DMS53 treated with DMSO at 0.1 percent for 48 hours (cell line): ENCODE results near the gene GALNS.
A peak's percentile ranks its signal among the peaks of the same experiment; 100 is the strongest.
"Not testable (repeated sequence)": the region's sequence is repeated elsewhere in the genome, so short reads cannot be mapped to it uniquely, and the experiment has no call there.

Source experiments
- DNase-seq: peaks from one replicate; lab custom pipeline; 2025; ENCODE audit not compliant: unreplicated experiment; lab: John Stamatoyannopoulos, UW

Gene GALNS

GRCh38 chr16:88856828-88857727 is at the start of gene GALNS, which contains the start of gene TRAPPC2L:
GALNS (minus strand) TSS chr16:88856947; CDS start chr16:88856877, 70 bp downstream.
TRAPPC2L (plus strand) TSS chr16:88857127; CDS start chr16:88857151, 24 bp downstream.
- peak; percentile 48 for DNase-seq

DNA sequence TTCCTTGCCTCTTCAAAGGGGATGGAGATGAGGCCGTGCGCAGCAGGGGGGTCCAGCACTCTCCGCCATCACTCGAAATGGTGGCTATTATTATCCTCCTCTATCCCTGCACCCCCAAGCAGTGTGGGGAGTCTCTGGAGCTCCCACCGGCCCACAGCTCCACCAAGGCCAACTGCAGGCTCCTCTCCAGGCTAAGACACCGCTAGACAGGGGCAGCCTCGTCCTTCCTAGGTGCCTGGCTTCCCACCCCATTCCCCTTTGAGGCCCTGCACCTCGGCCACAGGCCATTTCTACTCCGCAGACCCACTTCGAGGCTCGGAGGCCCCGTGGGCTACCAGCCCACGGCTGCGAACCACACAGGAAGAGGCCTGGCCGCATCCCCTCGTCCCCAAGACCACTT is 49.3 kb upstream of the GALNS start:
- no peak for DNase-seq

- no peak for DNase-seq
These were observed 48.8 kb upstream of the GALNS start for GRCh38 chr16:88905563-88905962.

- DNase-seq: no peak
These were observed 48.1 kb upstream of the GALNS start for GRCh38 chr16:88904676-88905365.

DNA sequence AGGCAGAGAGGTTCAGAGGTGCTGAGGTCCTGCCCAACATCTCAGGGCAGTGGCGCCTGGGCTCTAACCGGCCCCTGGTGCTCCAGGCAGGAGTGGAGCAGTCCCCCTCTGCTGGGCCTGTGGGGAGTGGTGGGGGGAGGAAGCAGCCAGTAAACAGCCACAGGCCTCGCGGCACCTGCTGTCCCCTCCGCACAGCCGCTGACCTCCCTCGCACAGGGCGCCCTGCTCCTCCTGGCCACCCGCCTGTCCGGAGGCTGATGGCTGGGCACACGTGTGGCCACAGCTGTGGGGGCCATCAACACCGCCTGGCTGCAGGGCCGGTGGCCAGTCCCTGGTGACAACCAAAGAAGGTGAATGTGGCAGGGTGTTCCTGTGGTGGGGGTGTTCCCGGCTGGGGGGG is 46.5 kb upstream of the GALNS start:
- DNase-seq: no peak

GRCh38 chr16:88902744-88903143 is 46.0 kb upstream of the GALNS start:
- DNase-seq: no peak

DNA sequence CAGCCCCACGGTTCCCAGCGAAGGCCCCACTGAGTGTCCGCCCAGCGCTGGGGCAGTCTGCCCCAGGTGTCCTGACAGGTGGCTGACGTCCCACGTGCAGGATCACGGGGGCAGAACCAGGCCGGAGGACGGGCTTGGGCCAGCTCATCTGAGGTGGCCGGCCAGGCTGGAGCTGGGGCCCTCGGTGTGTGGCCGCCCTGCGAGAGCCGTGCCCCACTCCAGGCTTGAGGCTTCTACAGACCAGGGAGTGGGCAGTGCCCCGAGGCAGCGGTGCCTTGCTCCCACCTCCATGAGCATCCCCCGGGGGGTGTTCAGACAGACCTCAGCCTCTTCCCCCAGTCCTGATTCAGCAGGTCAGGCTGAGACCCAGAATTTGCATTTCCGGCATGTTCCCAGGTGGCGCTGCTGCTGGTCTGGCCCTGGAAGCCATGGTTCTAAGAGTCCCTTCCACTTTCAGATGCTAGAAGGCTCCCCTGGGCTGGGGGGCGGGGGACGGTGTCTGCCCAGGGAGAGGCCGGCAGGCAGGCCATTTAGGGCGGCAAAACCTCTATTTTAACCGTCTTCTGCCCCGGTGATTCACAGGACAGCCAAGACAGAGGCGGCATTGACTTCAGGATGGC is 45.1 kb upstream of the GALNS start:
- DNase-seq: no peak

GRCh38 chr16:88900662-88901052 is 43.9 kb upstream of the GALNS start:
- no peak for DNase-seq

GRCh38 chr16:88899901-88900661 is 43.3 kb upstream of the GALNS start:
- no peak for DNase-seq

- DNase-seq: no peak
These were observed 41.1 kb upstream of the GALNS start for GRCh38 chr16:88897696-88898425.

- no peak for DNase-seq
These were observed 39.7 kb upstream of the GALNS start for GRCh38 chr16:88896238-88897070.

GRCh38 chr16:88895335-88895734 is 38.6 kb upstream of the GALNS start:
- no peak for DNase-seq

DNA sequence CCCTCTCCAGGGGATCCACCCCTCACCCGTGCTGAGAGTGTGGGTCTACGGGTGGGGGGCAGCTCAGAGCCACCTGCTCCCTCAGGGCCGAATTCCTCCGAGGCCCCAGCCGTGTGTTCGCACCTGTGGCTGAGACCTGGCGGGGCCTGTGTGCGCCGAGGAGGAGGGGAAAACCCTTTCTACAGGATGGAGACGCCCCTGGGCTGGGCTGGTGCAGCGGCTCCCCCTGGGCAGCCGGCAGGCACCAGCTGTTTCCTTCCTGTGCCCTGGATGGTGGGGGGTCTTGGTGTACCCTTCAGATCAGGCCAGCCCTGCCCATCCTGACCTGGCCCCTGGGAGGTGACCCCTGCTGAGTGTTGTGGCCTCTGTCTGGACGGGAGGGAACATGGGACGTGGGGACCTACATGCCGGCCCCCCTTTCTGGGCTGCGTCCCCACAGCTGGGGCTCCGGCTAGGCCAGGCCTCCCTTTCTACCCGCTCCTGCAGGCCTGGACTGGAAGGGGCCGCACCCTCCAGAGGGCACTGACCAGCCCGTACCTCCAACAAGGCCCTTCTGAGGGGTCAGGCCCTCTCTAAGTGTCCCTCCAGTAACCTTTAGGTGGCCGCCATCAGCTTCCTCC is 38.0 kb upstream of the GALNS start:
- DNase-seq: no peak

DNA sequence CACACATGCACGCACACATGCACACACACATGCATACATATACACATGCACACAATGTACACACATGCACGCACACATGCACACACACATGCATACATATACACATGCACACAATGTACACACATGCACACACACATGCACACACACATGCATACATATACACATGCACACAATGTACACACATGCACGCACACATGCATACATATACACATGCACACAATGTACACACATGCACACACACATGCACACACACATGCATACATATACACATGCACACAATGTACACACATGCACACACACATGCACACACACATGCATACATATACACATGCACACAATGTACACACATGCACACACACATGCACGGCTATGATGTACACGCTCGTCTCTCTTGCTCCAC is 37.5 kb upstream of the GALNS start:
- DNase-seq: not testable (repeated sequence)

DNA sequence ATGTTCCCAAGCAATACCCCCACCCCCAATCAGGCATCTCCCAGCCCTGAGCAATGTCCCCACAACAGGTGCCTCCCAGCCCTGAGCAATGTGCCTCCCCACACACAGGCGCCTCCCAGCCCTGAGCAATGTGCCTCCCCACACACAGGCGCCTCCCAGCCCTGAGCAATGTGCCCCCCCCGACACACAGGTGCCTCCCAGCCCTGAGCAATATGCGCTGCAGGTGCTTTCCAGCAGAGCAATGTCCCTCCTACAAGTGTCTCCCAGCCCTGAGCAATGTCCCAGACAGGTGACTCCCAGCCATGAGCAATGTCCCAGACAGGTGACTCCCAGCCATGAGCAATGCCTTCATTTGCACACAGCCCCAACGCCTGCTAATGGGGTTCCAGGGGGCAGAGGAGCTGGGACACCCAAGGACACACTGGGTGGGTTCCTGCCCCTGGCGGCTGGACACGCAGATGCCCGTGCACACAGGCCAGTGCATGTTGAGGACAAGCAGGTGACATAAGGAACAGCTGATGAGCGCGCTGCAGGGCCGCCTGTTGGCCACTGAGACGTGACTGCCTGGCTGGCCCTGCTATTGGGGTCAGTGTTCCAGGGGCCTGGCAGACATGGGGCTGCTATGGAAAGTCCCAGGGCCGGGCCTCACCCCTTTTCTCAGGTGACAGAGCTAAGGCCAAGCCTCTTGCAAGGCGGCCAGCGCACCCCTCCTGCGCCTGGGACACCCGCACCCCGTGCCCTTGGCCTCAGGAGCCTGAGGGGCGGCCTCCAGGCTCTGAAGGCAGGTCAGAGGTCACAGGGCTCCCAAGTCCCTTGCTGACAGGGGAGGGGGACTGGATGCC is 36.6 kb upstream of the GALNS start:
- no peak for DNase-seq

DNA sequence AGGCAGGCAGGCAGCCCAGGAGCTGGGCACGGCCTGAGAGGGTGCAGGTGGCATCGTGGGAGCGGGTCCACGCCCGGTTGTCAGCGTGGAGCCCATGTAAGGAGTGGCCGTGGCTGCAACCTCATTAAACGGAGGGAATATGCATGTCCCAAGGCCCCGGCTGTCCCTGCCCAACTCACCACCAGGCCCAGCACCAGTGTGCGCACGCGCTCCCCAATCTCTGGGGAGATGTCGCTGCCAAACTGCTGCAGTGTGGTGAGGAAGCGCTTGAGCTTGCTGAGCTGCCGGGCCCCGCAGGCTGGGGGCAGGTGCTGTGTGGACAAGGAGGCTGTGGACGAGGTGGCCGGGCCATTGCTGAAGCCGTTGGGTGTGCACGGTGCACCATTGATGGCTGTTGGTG is 35.3 kb upstream of the GALNS start:
- no peak for DNase-seq

DNA sequence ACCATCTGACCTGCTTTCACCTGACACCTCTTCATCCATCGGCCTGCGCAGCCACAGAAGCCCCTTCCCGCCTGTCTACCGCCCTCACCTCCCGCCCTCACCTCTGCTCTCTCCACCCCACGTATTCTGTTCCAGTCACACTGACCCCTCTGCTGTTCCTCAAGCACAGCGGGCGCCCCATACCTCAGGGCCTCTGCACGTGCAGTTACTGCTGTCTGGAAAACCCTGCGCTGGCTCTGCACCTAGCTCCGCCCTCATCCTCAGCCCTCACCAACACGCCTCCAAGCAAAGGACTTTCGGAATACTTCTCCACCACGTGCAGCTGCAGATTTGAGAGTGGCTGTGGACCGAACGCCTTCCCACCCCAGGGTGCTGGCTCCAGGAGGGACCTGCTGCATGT is 34.3 kb upstream of the GALNS start:
- DNase-seq: no peak

DNA sequence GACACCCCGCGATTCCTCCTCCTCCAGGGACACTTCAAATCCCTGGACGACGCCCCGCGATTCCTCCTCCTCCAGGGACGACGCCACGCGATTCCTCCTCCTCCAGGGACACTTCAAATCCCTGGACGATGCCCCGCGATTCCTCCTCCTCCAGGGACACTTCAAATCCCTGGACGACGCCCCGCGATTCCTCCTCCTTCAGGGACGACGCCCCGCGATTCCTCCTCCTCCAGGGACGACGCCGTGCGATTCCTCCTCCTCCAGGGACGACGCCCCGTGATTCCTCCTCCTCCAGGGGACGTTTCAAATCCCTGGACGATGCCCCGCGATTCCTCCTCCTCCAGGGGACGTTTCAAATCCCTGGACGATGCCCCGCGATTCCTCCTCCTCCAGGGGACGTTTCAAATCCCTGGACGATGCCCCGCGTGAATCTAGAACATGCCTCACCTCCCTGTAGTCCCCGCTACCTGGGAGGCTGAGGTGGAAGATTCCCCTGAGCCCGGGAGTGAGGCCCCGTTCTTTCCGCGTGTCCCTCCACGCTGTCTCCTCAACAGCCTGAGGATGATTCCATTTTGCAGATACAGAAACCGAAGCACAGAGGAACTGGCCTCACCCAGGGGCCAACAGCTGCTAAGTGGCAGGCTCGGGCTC is 33.1 kb upstream of the GALNS start:
- not testable (repeated sequence) for DNase-seq
